GM19035 (cell line): ENCODE results near the gene SS18L1.
"Not testable (repeated sequence)": the region's sequence is repeated elsewhere in the genome, so short reads cannot be mapped to it uniquely, and the experiment has no call there.

ENCODE experiments used
- ATAC-seq: cut with Tn5 transposase; IDR thresholded peaks from one replicate; pipeline ENCODE4 v1.9.1; 2021; ENCODE audit not compliant: unreplicated experiment

The SS18L1 gene

DNA sequence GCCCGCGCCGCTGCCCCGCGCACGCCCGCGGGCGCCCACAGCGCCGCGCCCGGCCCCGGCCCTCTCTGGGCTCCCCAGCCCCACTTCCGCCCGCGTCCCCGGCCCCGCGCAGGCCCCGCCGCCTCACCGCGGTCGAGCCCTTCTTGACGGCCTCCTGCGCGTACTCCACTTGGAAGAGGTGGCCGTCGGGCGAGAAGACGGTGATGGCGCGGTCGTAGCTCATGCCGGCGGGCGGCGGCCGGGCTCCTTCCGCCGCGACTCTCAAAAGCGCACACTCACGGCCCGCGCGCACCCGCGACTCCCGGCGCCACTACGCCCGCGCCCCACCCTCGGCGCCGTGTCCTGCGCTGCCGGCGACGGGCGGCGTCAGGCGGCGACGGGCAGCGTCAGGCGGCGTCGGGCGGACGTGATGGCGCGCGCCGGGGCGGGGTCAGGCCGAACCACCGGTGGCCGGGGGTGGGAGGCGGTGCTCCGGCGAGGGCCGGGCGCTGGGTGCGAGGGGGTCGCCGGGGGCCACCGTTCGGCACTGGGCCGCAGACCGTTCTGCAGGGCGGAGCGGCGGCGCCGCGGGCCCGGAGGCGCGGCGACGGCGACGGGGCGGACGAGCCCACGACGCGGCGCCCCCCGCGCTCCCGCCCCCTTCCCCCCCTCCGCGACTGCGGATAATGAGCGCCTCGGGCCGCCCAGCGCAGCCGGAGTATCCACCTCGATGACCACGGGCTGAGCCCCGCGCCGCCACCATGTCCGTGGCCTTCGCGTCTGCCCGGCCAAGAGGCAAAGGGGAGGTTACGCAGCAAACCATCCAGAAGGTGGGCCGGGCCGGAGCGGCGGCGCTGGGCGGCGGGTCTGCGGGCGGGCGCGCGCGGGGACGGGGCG is at the start of gene SS18L1, which contains the start of gene PSMA7:
Gene SS18L1, plus strand, starts transcription at position 689 of the 876 bp plus-strand sequence. Its CDS starts 52 bp downstream, at position 741.
Gene PSMA7, minus strand, starts transcription at position 314 of the 876 bp plus-strand sequence. Its CDS starts 91 bp downstream, at position 223.
- ATAC-seq: peak; percentile 69

- no peak for ATAC-seq
Measured at GRCh38 chr20:62096421-62097380, 46.9 kb upstream of the SS18L1 start.

DNA sequence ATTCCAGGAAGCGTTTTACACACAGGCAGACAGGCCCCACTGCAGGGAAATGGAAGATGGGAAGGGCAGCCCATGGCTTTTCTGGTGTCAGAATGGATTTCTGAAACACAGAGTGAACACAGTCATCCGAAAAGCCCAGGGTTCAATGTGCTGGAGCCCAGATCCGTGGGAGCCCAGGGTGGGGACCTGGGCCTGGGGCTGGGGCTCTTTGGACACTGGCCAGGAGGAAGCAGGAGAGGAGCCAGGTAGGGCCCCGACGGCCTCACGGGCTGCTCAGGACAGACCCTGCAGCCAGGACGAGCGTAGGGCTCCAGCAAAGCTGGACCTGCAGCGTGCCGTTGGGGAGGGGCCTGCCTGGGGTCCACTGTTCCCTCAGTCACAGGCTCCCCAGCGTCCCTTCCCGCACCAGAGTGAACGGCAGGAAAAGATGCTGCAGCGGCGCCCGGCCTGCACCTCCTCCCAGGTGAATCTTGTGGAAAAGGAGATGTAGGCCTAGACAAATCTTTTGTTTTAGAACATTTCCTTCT is 45.6 kb upstream of the SS18L1 start:
- no peak for ATAC-seq

DNA sequence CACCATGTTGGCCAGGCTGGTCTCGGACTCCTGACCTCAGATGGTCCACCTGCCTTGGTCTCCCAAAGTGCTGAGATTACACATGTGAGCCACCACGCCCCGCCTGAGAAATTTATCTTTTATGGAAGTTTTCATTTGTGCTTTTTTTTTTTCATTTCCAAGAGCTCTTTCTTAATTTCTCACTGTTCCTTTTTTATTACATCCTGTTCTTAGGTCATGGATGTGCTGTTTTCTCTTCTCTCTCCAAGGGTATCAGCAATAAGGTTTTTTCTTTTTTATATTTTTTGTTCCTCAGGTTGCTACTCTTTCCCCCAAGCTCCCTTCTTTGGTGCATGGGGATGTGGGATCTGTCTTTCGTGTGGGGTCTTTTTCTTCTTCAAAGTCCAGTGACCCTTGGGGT is 42.5 kb upstream of the SS18L1 start:
- ATAC-seq: no peak

GRCh38 chr20:62103508-62104233 is 39.9 kb upstream of the SS18L1 start:
- no peak for ATAC-seq

DNA sequence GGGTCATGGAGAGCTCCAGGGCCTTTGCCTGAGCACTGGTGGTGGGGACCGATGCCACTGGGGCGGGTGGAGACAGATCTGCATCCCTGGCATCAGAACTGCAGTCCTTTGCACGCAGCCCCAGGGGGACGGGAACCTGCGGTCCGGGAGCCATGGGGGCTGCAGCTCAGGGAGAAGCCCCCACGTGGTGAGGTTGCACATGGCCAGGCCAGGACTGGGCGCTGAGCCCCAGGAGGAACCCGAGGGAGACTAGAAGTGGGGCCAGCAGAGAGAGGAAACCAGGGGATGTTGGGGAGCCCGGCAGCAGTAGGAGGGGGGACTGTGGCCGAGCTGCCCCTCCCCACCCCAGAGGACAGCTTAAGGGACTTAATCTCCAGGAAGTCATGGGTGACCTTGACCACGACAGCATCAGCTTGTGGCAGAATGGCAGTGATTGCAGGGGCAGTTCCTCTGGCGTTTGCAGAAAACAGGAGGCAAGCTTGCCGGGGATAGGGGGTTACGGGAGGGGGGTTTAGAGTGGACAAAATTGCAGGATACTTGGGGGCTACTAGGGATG is 39.3 kb upstream of the SS18L1 start:
- no peak for ATAC-seq

DNA sequence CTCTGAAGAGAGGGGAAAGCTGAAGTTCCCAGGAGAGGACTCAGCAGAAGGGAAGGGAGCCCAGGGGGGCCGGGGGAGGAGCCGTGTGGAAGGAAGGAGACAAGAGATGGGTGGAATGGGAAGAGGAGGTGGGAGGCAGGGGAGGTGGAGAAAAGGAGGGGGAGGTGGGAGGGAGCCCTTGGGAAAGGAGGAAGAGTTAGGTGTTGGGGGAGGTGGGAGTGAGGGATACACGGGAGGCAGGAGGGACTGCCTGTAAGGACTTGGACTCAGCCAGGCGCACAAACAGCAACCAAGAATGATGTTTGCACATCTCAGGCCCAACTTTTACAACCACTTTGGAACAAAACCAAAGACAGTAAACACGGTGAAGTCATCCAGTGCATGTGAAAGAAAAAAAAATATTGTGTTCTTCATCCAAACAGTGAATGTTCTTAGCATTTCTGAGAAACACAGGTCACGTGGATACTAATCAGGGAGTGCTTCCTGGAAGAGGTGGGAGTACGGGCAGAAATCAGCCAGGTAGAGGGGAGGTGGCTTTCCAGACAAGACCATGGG is 38.7 kb upstream of the SS18L1 start:
- ATAC-seq: no peak

- no peak for ATAC-seq
Measured at GRCh38 chr20:62105592-62105991, 38.0 kb upstream of the SS18L1 start.

- ATAC-seq: no peak
Measured at GRCh38 chr20:62111148-62111547, 32.4 kb upstream of the SS18L1 start.

- ATAC-seq: no peak
Measured at GRCh38 chr20:62112368-62112767, 31.2 kb upstream of the SS18L1 start.

- ATAC-seq: no peak
Measured at GRCh38 chr20:62114894-62115293, 28.7 kb upstream of the SS18L1 start.

GRCh38 chr20:62115800-62116407 is 27.7 kb upstream of the SS18L1 start:
- ATAC-seq: not testable (repeated sequence)

DNA sequence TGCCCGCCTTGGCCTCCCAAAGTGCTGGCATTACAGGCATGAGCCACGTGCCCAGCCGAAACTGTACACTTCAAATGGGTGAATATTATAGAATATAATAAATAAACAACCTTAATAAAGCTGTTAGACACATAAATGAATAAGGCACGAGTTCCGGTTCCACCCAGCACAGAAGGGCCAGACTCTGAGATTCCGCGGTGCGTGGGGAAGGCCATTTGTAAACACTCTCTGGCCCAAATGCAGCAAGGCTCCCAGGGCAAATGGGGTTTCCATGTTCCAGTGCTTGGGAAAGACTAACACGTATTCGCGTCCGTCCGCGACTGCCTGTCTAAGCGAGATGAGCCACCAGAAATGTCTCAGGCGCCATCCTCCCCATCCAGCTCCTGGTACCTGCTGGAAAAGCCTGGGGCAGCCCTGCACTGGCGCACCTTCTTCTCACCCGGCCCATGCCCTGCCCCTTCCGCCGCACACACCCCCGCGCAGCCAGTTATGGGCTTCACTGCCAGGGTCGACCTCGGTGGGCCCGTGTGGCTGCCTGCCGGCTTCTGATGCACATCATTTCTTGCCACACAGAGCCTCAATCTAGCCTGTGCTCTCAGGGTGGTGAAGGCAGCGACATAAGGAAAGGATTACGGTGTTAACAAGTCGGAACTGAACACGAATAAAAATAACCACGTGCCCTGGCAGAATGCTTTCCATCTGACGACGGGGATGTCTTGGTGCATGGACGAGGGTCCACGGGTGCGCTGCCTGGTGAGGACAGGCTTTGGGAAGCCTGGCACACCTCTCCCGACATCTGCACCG is 26.8 kb upstream of the SS18L1 start:
- ATAC-seq: no peak

DNA sequence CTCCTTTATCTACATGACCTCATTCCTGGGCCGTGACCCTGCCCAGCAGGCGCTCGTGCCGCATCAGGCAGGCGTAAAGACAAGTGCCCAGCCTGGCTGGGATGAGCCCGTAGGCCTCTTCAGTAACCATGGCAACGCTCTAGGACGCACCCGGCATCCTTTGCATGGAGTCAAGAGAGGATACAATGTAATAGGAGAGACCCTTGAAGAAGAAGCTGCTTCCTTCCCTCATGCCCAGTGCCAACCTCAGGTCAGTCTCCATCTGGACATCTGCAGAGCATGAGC is 26.3 kb upstream of the SS18L1 start:
- no peak for ATAC-seq

DNA sequence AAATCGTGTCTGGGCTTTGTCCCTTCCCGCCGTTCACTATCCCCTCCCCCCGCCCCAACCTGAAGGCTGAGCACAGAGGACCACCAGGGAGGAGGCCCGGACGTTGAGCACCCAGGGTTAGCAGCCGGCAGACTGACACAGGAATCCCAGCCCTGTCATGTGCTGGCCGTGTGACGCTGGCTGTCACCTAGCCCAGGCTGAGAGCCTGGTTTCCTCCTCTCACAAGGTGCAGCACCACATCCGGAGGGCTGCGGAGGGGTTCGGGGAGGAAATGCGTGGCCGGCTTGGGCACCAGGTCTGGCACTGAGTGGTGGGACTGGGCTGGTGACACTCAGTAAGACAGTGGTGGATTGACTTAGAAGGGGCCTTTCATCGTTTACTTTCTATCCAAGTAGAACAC is 25.9 kb upstream of the SS18L1 start:
- ATAC-seq: no peak

GRCh38 chr20:62118113-62119043 is 25.2 kb upstream of the SS18L1 start:
- ATAC-seq: no peak

DNA sequence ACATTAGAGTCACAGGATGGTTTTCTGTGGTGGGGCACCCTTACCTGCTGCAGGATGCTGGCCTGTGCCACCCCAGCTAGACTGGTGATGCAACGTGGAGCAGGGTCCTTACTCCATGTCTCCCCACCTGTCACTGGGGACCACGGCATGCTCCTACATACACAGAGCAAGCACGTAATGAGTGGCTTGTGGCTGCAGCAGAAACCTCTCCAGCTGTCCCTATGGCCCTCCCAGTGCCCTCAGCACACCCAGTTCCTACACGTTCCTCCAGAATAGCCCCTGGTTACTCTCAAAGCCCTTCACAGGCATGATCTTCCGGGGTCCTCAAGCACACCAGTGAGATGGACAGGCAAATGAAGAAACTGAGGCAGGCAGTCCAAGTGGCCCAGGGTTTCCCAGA is 24.5 kb upstream of the SS18L1 start:
- no peak for ATAC-seq
